Myometrial cell (primary cell): ENCODE results near the gene GAL3ST2. TPM values are rescaled to one million over a fixed set of nuclear protein-coding genes. Genes with fewer than 3 reads are reported as not detected.

Experiments
- total RNA-seq: library from RNA; depleted of rRNA; stranded (reverse); fragments of >200 nt; gene quantifications from 2 replicates; pipeline ENCODE4 v1.2.3, GENCODE V29; 2015

Gene GAL3ST2
- total RNA-seq = not detected in 2 replicates

GRCh38 chr2:241776336-241777169 is at the start of gene GAL3ST2:
Gene GAL3ST2, plus strand, starts transcription at chr2:241776822. Its CDS starts 134 bp downstream, at chr2:241776956.

GRCh38 chr2:241734467-241735208 is 42.0 kb upstream of the GAL3ST2 start, which contains the start of gene D2HGDH:
Gene D2HGDH, plus strand, starts transcription at chr2:241734630. Its CDS starts 595 bp downstream, at chr2:241735225.

GRCh38 chr2:241808721-241809382 is 32.2 kb downstream of the GAL3ST2 start, which contains the start of gene NEU4:
Gene NEU4, plus strand, starts transcription at chr2:241809193. Its CDS starts 5,292 bp downstream, at chr2:241814485.

Other genes with a start within 250 kb of the GAL3ST2 start
- gene BOK, start 218.1 kb upstream of the GAL3ST2 start, total RNA-seq = 45.3 and 48.4 TPM in 2 replicates
- 45.5 and 47.0 TPM in 2 replicates for gene THAP4, start 139.7 kb upstream of the GAL3ST2 start, total RNA-seq
- 64.6 and 71.4 TPM in 2 replicates for gene ATG4B, start 139.1 kb upstream of the GAL3ST2 start, total RNA-seq
- 86.7 and 102 TPM in 2 replicates for gene DTYMK, start 90.0 kb upstream of the GAL3ST2 start, total RNA-seq
- 12.7 and 39.9 TPM in 2 replicates for gene ING5, start 74.8 kb upstream of the GAL3ST2 start, total RNA-seq
- gene D2HGDH, start 42.2 kb upstream of the GAL3ST2 start, total RNA-seq = 16.1 and 17.0 TPM in 2 replicates
- gene NEU4, start 32.4 kb downstream of the GAL3ST2 start, total RNA-seq = not detected in 2 replicates
- gene PDCD1, start 82.1 kb downstream of the GAL3ST2 start, total RNA-seq = not detected in 2 replicates
- gene RTP5, start 92.9 kb downstream of the GAL3ST2 start, total RNA-seq = not detected in 2 replicates